HG02981 (cell line): ENCODE measurements around the gene HOXA5.

Experiments
- ATAC-seq: cut with Tn5 transposase; IDR thresholded peaks from one replicate; pipeline ENCODE4 v1.9.1; 2021; ENCODE audit warnings: mild to moderate bottlenecking, moderate library complexity; ENCODE audit not compliant: unreplicated experiment

Gene HOXA5

DNA sequence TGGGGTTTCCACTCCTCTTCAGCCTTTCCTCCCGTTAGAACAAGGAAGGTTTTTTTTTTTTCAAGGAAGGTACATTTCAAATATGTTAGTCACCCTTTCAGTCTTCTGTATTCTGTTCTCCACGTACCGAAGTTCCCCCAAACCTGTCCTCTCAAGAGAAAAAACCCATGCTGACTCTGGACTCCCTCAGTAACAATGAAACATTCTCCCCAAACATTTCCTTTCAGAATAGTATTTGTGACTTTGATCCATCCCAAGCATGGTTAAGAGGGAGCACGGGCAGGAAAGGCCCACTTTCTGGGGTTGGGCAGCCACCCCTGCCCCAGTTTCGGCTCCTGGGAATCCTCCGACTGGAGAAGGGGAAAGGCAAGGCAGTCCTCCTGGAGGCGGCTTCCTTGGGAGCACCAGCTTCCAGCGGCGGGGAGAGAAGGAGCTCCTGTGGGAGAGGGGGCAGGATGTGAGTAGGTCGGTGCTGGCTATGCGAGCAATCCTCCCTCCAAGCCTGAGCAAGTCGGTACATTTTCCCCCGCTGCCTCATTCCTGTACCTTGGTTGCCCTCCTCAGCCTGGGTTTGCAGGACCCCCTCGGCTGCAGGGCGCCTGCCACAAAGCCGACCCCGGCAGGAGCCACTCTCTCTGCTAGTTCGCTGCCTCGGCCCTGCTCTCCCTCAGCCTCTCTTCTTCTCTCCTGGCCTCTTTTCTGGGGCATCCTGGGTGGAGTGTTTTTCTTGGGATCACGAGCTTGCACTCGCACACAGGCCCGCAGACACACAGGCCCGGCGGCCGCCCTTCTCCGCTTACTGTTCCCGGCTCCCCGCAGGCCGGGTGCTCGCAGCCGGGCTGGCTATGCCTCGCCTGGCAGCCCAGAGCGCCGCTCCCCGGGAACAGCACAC is 45.5 kb downstream of the HOXA5 start:
- ATAC-seq, result no peak

- no peak for ATAC-seq
Observed at GRCh38 chr7:27096768-27097514, 46.5 kb downstream of the HOXA5 start.

- peak; percentile 88 for ATAC-seq
Observed at GRCh38 chr7:27095897-27096767, 47.3 kb downstream of the HOXA5 start, which contains the start of gene HOXA1. TSS of gene HOXA1 (minus strand) at chr7:27096000. CDS start at chr7:27095912, 88 bp downstream.

DNA sequence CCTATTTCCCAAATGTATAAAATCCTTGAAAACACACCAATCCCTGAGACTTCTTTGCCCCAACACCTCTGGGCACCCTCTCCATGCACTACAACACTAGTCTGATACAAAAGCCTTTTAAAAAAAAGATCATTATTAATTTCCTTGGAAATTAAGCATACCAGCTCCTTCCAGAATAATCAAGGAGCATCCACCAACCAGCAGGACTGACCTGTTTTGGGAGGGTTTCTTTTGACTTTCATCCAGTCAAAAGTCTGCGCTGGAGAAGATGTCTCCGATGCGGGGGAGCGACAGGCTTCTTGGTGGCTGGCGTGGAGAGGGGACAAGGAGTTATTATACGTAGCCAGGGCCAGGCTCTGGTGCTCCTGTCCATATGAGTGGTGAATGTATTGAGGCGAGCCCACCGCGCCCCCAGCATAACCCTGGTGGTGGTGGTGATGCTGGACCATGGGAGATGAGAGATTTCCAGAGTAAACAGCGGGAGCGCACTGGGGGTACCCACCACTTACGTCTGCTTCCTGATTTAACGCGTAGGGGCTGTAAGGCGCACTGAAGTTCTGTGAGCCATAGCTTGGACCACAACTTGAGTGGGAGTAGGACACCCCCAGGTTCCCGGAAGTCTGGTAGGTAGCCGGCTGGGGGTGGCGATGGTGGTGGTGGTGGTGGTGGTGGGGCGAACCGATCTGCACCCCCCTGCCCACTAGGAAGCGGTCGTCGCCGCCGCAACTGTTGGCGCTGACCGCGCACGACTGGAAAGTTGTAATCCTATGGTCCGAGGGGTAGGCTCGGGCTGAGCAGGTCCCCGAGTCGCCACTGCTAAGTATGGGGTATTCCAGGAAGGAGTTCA is 48.2 kb downstream of the HOXA5 start:
- peak; percentile 1 for ATAC-seq

DNA sequence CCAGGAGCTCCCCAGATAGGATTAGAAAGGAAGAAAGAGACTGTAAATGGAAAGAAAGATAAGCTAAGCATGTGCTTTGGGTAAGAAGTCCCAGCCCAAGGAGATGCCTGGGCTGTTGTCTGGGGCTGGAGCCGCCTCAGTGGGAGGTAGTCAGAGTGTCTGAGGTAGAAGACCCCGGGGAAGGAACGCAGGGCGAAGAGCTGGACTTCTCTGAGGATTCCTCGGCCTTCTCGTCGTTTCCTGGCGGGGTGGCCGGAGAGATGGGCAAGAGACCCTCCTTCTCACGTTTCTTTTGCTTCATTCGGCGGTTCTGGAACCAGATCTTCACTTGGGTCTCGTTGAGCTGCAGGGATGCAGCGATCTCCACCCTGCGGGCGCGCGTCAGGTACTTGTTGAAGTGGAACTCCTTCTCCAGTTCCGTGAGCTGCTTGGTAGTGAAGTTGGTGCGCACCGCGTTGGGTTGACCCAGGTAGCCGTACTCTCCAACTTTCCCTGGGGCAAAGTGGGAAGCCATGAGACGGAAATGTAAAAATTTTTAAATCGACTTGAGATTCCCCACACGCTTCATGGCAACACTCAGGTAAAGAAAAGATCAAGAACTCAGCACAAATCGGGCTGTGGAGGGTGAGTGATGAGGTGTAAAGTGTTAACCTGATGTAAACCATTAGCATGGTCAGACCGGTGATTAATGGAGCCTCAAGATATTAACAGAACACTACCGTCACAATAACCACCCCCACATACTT is 49.0 kb downstream of the HOXA5 start:
- ATAC-seq, result no peak

DNA sequence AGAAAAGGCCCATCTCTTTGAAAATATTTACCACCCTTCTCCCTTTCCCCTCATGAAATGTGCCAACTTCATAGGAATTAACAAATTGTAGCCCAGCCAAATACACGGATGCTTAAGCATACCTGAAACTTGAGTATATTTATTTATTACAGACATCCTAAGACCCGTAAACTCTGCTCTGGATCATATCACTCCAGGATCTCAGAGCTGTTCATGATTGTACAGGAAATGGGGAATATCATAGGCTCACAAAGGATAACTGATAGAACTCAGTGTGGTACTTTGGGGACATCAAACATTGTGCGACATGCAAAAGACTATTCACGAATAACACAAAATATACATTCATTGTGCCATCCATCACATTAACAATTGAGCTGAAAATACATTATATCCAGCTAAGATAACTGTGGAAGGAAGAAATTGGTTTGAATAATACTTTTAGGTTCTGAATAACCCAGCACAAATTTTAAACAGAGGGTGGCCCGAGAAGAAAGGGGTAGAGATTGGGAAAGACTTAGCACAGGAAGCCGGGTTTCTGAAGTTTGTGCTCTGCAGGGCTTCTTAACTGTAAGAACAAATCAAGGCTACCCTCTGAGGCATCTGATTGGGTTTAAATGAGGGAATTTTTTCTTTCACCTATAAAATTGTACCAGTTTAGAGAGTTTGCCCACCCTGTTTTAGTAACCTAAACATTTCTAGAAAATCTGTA is 50.1 kb downstream of the HOXA5 start:
- no peak for ATAC-seq

DNA sequence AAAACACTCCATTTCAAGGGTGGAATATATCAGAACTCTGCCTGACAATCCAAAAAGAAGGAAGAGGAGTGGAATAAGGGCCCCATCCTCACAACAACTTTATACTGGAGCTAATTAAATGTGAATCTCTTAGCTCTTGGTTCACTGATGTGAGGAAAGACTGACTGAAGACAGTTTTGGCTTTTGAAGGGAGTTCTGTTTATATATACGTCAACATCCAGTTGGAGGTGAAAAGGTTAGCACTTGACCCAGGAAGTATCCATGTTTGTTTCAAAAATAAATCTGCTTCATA is 50.7 kb downstream of the HOXA5 start:
- ATAC-seq, result no peak

- no peak for ATAC-seq
Observed at GRCh38 chr7:27091941-27092818, 51.3 kb downstream of the HOXA5 start.

DNA sequence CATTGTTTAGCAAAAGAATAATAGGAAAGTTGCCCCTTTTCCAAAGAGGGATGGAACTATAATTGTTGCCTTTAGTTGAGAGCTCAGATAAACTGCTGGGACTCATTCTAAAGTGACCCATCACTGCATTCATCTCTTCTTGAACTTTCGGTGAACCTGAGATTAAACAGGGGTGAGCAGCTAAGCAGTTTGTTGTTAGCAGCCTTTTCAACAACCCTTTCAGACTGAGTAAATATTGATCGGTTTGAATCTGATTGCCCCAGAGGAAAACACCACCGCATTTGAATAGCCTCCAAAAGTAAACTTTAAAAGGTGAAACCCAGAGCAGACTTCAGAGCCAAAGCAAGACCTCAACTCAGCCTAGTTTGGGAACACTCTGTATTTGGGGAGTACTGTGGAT is 52.4 kb downstream of the HOXA5 start:
- ATAC-seq, result no peak
